GF-D8 (cell line): ENCODE results near the gene OR5F1.

Experiments used
- DNase-seq: peaks from one replicate; lab custom pipeline; 2025; lab: John Stamatoyannopoulos, UW

The OR5F1 gene

GRCh38 chr11:55994525-55994924 lies at the start of gene OR5F1:
TSS of gene OR5F1 (minus strand) at chr11:55994625. CDS start at chr11:55994625, 0 bp downstream.
- no peak for DNase-seq

- no peak for DNase-seq
Observed at GRCh38 chr11:56027354-56027753, 32.9 kb upstream of the OR5F1 start, which contains the start of gene OR5AS1. TSS of gene OR5AS1 (plus strand) at chr11:56027654. CDS start at chr11:56030419, 2,765 bp downstream.

GRCh38 chr11:56013805-56014204 lies 19.4 kb upstream of the OR5F1 start:
- DNase-seq, result no peak

GRCh38 chr11:56010716-56011115 lies 16.3 kb upstream of the OR5F1 start:
- DNase-seq, result no peak

GRCh38 chr11:55970935-55971334 lies 23.5 kb downstream of the OR5F1 start:
- no peak for DNase-seq

GRCh38 chr11:55969845-55970244 lies 24.6 kb downstream of the OR5F1 start, which contains the start of gene OR10AG1:
TSS of gene OR10AG1 (minus strand) at chr11:55969945. CDS start at chr11:55969907, 38 bp downstream.
- no peak for DNase-seq

GRCh38 chr11:55967914-55968313 lies 26.5 kb downstream of the OR5F1 start:
- no peak for DNase-seq

GRCh38 chr11:55966391-55966790 lies 28.0 kb downstream of the OR5F1 start:
- DNase-seq, result no peak

GRCh38 chr11:55956521-55956920 lies 37.9 kb downstream of the OR5F1 start:
- no peak for DNase-seq

GRCh38 chr11:55949330-55949729 lies 45.1 kb downstream of the OR5F1 start:
- no peak for DNase-seq
